K562 (cell line): Measurements from ENCODE around the gene DYNLT2. TPM values are rescaled to one million over a fixed set of nuclear protein-coding genes. Genes with fewer than 3 reads are reported as not detected.

Experiments
- DEAF1 ChIP-seq: fragments of 450-650 bp; formaldehyde crosslinking; IDR thresholded peaks from 2 replicates; pipeline ENCODE4 v1.4.0; 2020; ENCODE audit warnings: mild to moderate bottlenecking, moderate library complexity
- HNRNPUL1 ChIP-seq: fragments of 200-400 bp; formaldehyde crosslinking; IDR thresholded peaks from 2 replicates; pipeline ENCODE4 v1.6.1; 2017; ENCODE audit warnings: low read length
- KDM1A ChIP-seq, 2 experiments: fragments of 450-650 bp; IDR thresholded peaks; 2 replicates each; pipeline ENCODE4 v1.6.1; 2016; ENCODE audit warnings: mild to moderate bottlenecking in 2 of 2
- MCM7 ChIP-seq, 2 experiments: fragments of 450-650 bp; IDR thresholded peaks; 2 replicates each; pipeline ENCODE4 v1.6.1; 2016 to 2018
- MXD1 ChIP-seq: fragments of 250-450 bp; sonication (Bioruptor Pico); IDR thresholded peaks from 2 replicates; pipeline ENCODE4 v1.8.0; 2021; ENCODE audit warnings: borderline replicate concordance, mild to moderate bottlenecking, moderate library complexity; ENCODE audit not compliant: poor library complexity, severe bottlenecking
- RB1 ChIP-seq: fragments of 450-650 bp; IDR thresholded peaks from 2 replicates; pipeline ENCODE4 v1.6.1; 2017; ENCODE audit warnings: low read depth, mild to moderate bottlenecking
- SIX5 ChIP-seq, 2 experiments: IDR thresholded peaks; 2 replicates each; pipeline ENCODE4 v1.6.1; 2011; ENCODE audit warnings: low read length in 2 of 2, borderline replicate concordance in 1 of 2, low read depth in 1 of 2, mild to moderate bottlenecking in 1 of 2, moderate library complexity in 1 of 2; ENCODE audit not compliant: insufficient read depth in 1 of 2
- SMARCA5 ChIP-seq: fragments of 450-650 bp; IDR thresholded peaks from 2 replicates; pipeline ENCODE4 v1.6.1; 2016
- ZBTB5 ChIP-seq: fragments of 450-650 bp; IDR thresholded peaks from 2 replicates; pipeline ENCODE4 v1.6.1; 2017; ENCODE audit warnings: antibody characterized with exemption
- ZFP36 ChIP-seq: fragments of 150-350 bp; IDR thresholded peaks from 2 replicates; pipeline ENCODE4 v1.6.1; 2018; ENCODE audit warnings: low read length, low read depth; ENCODE audit not compliant: partially characterized antibody
- ZKSCAN3 ChIP-seq: fragments of 250-450 bp; sonication (Bioruptor Pico); IDR thresholded peaks from 2 replicates; pipeline ENCODE4 v1.4.0; 2020
- ZNF184 ChIP-seq: sonication (generic); formaldehyde crosslinking; IDR thresholded peaks from 2 replicates; pipeline ENCODE4 v1.5.0; 2020; ENCODE audit warnings: missing genetic modification reagents
- ZNF224 ChIP-seq: sonication (generic); formaldehyde crosslinking; IDR thresholded peaks from 2 replicates; pipeline ENCODE4 v1.8.0; 2022; ENCODE audit warnings: mild to moderate bottlenecking, missing genetic modification reagents
- ZNF23 ChIP-seq: fragments of 250-450 bp; sonication (Bioruptor Pico); IDR thresholded peaks from 2 replicates; pipeline ENCODE4 v1.4.0; 2020; ENCODE audit warnings: mild to moderate bottlenecking
- ZNF24 ChIP-seq: fragments of 450-650 bp; IDR thresholded peaks from 2 replicates; pipeline ENCODE4 v1.6.1; 2016
- ZNF274 ChIP-seq: IDR thresholded peaks from 2 replicates; pipeline ENCODE4 v1.6.1; 2011; ENCODE audit warnings: low read depth, mild to moderate bottlenecking, low read length, moderate library complexity, borderline replicate concordance
- ZNF280B ChIP-seq: fragments of 250-450 bp; sonication (Bioruptor Pico); IDR thresholded peaks from 2 replicates; pipeline ENCODE4 v1.5.1; 2021; ENCODE audit warnings: mild to moderate bottlenecking
- ZNF444 ChIP-seq: fragments of 250-450 bp; sonication (Bioruptor Pico); IDR thresholded peaks from 2 replicates; pipeline ENCODE4 v1.4.0; 2020; ENCODE audit warnings: mild to moderate bottlenecking, moderate library complexity
- ZNF551 ChIP-seq: fragments of 250-450 bp; sonication (Bioruptor Pico); IDR thresholded peaks from 2 replicates; pipeline ENCODE4 v1.5.0; 2021; ENCODE audit warnings: mild to moderate bottlenecking, moderate library complexity
- ZNF79 ChIP-seq: fragments of 250-450 bp; sonication (Bioruptor Pico); IDR thresholded peaks from 2 replicates; pipeline ENCODE4 v1.4.0; 2020; ENCODE audit warnings: low read depth, mild to moderate bottlenecking, moderate library complexity
- polyA plus RNA-seq, 8 experiments: library from polyadenylated mRNA; depleted of rRNA in 4 of 8; stranded (reverse) in 5 of 8; unstranded in 3 of 8; fragments of >200 nt; fragmentation: Nextera tagmentation in 2 of 8; fragmentation: Illumina TruSeq in 1 of 8; extraction: Ambion mirVana in 2 of 8; extraction: Trizol in 1 of 8; gene quantifications; 2 replicates each; pipeline versions ENCODE4 v1.2.1 to v1.2.3, GENCODE V29; 2011 to 2014; ENCODE audit warnings: inconsistent platforms in 1 of 8, missing spikeins in 1 of 8
- total RNA-seq, 7 experiments: library from RNA; depleted of rRNA in 6 of 7; stranded (reverse); fragments of >200 nt in 6 of 7; fragmentation: Illumina TruSeq in 2 of 7; extraction: Trizol in 2 of 7; gene quantifications; 2 replicates each; pipeline versions ENCODE4 v1.2.1 to v1.2.3, GENCODE V29; 2011 to 2021; ENCODE audit warnings: low replicate concordance in 1 of 7
- TF ChIP-seq, protein P1 (sequence below), 2 experiments: fragments of 450-650 bp in 1 of 2; IDR thresholded peaks; 2 replicates each; pipeline ENCODE4 v1.6.1; 2011 to 2017; ENCODE audit warnings: low read depth in 2 of 2, antibody characterized with exemption in 1 of 2, borderline replicate concordance in 1 of 2, low read length in 1 of 2, mild to moderate bottlenecking in 1 of 2, mixed read lengths in 1 of 2; ENCODE audit not compliant: control insufficient read depth in 1 of 2

Gene DYNLT2
- total and polyA plus RNA-seq, 9 of the 15 experiments (the other 6 are each of a cell fraction or from before 2014, with no cell fraction given): 2.0 to 12.8 (median 6.3) TPM

DNA sequence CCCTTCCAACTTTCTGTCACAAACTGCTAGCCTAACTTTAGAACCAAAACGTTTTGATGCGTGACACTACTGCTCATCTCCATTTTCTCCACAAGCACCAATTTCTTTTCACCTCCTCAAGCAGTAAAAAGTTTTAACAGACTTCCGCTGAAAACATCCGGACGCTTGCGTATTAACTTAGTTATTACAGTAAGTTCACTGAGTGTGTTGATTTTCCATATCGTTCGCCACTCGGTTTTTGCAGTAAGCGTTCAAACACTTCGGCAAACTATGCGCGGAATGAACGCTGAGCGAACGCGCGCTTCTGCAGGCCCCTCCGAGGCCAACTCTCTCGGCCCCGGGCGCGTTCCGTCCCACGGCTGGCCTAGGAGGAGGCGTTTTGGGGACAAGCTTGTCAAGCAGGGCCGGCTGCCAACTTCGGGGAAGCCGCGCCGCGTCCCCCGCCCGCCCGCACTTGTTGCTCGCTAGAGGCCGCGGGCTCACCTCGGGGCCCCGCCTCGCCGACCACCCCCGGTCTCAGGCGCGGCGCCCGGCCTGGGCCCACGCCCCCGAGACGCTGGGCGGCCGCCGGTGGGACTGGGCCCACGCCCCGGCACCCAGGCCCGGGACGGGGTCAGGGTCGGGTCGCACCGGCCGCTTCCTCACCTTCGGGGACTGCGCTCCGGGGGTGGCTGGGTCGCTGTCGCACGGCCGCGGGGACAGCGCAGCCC, 28.0 kb downstream of the DYNLT2 start (continued):
- TF ChIP-seq MXD1 (CRISPR knock-in tag) (no peak), DEAF1 (CRISPR knock-in tag) (no peak), HNRNPUL1 (no peak), SIX5 (IDR thresholded peaks at IDR 0.05; ENCODE audit: borderline replicate concordance in 1 of 2, insufficient read depth in 1 of 2, low read depth in 1 of 2, low read length in 2 of 2) (no peak), ZNF444 (CRISPR knock-in tag) (no peak), ZBTB5 (no peak), ZKSCAN3 (CRISPR knock-in tag) (no peak), KDM1A (IDR thresholded peaks at IDR 0.05) (no peak), SMARCA5 (no peak), ZNF551 (no peak), ZNF184 (no peak), RB1 (peak; percentile 78), ZNF24 (no peak; the same call in 1 of the 2 replicates), ZNF274 (no peak), ZNF280B (CRISPR knock-in tag) (no peak), ZNF79 (CRISPR knock-in tag) (no peak), MCM7 (IDR thresholded peaks at IDR 0.05) (no peak), ZNF23 (CRISPR knock-in tag) (no peak), ZNF224 (CRISPR knock-in tag) (no peak), ZFP36 (peak; percentile 33)
- TF ChIP-seq, protein P1, sequence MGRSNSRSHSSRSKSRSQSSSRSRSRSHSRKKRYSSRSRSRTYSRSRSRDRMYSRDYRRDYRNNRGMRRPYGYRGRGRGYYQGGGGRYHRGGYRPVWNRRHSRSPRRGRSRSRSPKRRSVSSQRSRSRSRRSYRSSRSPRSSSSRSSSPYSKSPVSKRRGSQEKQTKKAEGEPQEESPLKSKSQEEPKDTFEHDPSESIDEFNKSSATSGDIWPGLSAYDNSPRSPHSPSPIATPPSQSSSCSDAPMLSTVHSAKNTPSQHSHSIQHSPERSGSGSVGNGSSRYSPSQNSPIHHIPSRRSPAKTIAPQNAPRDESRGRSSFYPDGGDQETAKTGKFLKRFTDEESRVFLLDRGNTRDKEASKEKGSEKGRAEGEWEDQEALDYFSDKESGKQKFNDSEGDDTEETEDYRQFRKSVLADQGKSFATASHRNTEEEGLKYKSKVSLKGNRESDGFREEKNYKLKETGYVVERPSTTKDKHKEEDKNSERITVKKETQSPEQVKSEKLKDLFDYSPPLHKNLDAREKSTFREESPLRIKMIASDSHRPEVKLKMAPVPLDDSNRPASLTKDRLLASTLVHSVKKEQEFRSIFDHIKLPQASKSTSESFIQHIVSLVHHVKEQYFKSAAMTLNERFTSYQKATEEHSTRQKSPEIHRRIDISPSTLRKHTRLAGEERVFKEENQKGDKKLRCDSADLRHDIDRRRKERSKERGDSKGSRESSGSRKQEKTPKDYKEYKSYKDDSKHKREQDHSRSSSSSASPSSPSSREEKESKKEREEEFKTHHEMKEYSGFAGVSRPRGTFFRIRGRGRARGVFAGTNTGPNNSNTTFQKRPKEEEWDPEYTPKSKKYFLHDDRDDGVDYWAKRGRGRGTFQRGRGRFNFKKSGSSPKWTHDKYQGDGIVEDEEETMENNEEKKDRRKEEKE (IDR thresholded peaks at IDR 0.05; ENCODE audit: borderline replicate concordance in 1 of 2, control insufficient read depth in 1 of 2, low read depth in 2 of 2, low read length in 1 of 2): no peak
